Subcutaneous adipose tissue (tissue), 4 donors: ENCODE measurements around the gene CMAS. TPM values are rescaled to one million over a fixed set of nuclear protein-coding genes. Genes with fewer than 3 reads are reported as not detected.

ENCODE experiments used
- total RNA-seq, 4 donors: library from RNA; depleted of rRNA; stranded (reverse); fragments of >200 nt; gene quantifications; one replicate each; pipeline ENCODE4 v1.1.0, GENCODE V29; 2016
- TF ChIP-seq, protein P1 (sequence below): fragments of 450-650 bp; IDR thresholded peaks from one replicate; pipeline ENCODE4 v1.5.1; 2016; ENCODE audit warnings: low read depth, mild to moderate bottlenecking, control low read depth, antibody characterized with exemption, moderate library complexity

Gene CMAS
- total RNA-seq, 4 donors from 2014 or later = 22.7 to 48.6 (median 35.1) TPM

GRCh38 chr12:22038734-22039133 lies 7.3 kb upstream of the CMAS start:
- TF ChIP-seq, protein P1, sequence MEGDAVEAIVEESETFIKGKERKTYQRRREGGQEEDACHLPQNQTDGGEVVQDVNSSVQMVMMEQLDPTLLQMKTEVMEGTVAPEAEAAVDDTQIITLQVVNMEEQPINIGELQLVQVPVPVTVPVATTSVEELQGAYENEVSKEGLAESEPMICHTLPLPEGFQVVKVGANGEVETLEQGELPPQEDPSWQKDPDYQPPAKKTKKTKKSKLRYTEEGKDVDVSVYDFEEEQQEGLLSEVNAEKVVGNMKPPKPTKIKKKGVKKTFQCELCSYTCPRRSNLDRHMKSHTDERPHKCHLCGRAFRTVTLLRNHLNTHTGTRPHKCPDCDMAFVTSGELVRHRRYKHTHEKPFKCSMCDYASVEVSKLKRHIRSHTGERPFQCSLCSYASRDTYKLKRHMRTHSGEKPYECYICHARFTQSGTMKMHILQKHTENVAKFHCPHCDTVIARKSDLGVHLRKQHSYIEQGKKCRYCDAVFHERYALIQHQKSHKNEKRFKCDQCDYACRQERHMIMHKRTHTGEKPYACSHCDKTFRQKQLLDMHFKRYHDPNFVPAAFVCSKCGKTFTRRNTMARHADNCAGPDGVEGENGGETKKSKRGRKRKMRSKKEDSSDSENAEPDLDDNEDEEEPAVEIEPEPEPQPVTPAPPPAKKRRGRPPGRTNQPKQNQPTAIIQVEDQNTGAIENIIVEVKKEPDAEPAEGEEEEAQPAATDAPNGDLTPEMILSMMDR = no peak

- TF ChIP-seq, protein P1 = no peak
These were observed 6.7 kb upstream of the CMAS start for GRCh38 chr12:22039361-22039760.

DNA sequence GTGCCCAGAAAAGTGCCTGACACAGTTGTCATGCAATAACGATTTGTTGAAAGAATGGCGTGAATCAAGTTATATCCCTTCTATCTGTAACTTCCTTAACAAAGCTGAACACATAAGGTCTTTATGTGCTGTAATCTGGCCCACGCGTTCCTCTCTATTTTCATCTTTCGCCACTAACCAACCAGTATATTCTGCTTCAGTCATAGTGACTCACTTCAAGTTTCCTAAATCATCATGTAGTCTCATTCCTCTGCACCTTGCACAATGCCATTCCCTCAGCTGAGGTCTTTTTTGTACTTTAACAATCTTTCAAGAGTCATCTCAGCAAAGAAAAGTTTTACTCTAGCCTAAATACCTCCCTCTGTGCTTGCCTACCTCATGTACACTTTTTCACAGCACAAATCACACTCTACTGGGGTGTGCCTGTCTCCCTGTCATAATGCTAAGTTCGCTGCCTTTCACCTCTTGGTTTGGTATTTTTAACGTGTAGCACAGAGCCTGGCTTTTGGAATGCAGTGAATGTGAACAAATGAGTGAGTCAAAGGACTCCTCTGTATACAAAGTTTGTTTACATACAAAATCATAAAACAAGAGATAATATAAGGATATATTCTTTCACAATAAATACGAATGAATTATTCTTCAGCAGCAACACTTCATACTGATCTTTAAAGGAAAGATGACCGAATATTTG lies 2.9 kb upstream of the CMAS start:
- TF ChIP-seq, protein P1 = no peak

GRCh38 chr12:22043943-22044342 lies 2.1 kb upstream of the CMAS start:
- TF ChIP-seq, protein P1 = no peak

DNA sequence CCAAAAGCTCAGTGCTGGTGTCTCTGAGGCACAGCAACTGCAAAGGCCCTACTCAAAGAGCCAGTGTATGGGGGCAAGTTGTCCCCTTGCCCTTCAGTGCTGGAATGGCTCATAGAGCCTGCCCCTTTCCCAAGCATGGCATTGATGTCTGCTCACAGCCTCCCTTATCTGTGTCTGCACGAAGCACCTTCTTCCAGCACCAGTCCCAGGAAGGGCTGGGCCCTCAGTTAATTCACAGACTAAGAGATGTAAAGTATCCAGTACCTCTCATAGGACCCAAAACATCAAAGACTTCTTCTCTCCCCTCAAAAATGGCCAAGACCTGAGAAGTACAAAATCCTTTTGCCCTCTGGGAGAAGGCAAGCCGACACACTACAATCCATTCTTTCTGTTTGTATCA lies 1.6 kb upstream of the CMAS start:
- TF ChIP-seq, protein P1 = no peak

DNA sequence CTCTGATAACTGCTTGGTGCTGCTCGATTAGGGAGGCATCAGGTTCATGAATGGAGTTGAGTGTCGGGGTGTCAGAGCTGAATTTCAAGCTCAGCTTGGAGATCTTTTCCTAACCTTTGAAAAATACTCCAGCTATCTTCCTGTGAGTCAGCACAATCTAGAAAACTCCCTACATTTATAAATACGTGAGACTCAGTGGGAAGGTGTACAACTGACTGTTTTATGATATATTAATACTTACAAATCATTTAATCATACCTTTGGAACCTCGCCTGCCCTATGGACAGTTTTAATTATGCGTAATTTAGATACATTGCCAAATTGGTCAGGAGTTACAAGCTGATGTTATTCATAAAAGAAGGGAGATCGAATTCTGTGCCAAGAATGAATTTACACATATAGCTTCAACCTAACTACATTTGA lies 961 bp downstream of the CMAS start:
- TF ChIP-seq, protein P1 = no peak

DNA sequence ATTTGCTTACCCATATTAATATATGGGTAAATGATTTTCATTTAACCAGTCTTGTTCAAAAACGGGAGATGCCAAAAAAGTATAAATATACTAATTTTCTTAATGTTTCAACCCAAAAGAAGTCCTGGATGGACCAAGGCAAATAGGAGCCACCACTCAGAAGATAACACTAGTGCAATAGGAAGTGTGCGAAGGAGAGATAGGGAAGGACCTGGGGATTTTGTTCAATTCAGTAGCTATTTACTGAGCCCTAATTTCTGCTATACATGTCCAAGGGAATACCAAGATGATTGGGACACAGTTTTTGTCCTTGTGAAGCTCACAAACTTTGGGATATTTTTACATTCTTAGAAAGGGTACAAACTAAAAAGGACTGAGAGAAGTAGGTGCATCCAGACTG lies 1.5 kb downstream of the CMAS start:
- TF ChIP-seq, protein P1 = no peak
